NCI-H1694 treated with DMSO at 0.1 percent for 48 hours (cell line): ENCODE measurements around the gene PGR.
"Not testable (repeated sequence)": the region's sequence is repeated elsewhere in the genome, so short reads cannot be mapped to it uniquely, and the experiment has no call there.

ENCODE experiments used
- DNase-seq: peaks from one replicate; lab custom pipeline; 2025; lab: John Stamatoyannopoulos, UW

The PGR gene

DNA sequence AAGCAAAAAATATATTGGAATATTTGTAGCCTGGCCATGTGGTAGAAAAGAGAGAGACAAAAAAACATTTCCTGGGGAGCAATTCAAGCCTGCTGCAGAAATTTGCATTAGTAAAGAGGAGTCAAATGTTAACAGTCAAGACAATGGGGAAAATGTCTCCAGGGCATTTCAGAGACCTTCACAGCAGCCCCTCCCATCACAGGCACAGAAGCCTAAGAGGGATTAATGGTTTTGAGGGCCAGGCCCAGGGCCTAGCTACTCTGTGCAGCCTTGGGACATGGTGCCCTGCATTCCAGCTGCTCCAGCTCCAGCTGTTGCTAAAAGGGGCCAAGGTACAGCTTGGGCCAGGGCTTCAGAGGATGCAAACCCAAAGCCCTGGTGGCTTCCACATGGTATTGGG is 46.8 kb downstream of the PGR start:
- DNase-seq = no peak

DNA sequence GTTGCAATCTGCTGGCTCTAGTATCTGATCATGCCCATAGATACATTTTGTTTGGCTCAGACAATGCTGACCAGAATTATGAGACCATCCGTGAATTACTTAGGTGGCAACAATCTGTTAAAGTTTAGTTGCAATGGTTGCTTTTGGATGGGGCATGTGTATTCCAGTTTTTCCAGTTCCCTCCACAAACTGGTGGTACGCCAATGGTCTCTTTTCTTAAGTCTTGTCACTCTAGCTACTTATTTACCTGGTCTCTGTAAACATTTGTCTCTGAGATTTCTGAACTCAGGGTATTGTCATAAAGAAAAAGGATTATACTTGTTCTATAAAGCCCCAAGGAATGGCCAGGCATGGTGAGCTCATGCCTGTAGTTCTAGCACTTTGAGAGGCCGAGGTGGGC is 65.9 kb downstream of the PGR start:
- no peak for DNase-seq

DNA sequence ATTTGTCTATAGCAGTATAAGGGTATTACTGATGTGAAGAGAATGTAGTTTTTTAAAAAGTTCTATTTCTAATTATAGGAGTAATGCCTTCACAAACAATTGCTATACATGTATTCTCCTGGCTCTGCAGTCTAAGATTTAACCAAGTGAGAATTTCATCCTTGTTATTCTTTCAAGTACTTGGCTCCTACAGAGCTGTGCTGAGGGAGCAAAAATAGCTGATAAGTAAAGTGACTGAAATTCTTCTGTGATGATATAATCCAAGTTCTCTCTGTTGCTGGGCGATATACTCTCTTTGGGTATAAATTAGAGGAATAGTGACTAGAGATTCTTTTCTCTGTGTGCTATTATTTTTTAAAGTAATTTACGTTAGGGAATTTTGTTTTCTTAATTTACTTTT is 68.0 kb downstream of the PGR start:
- DNase-seq = no peak

- DNase-seq = no peak
Measured at GRCh38 chr11:101059331-101059730, 70.3 kb downstream of the PGR start.

GRCh38 chr11:101053492-101053891 is 76.1 kb downstream of the PGR start:
- DNase-seq = no peak

DNA sequence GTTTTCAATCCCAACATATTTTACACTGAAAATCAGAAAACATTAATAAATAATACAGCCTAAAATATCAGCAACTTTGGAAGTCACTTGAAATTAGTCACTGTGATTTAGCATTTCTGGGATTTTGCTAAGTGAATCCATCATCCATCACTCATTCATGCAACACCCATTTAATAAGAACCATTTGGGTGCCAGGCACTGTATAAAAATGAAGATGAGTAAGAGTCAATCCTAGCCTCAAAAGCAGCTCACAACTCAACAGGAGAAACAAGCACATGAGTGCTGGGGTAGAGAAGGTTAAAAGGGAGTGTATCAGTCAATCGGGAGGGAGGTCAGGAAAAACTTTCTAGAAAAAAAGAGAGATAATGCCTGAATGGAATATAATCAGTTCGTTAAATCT is 77.9 kb downstream of the PGR start:
- no peak for DNase-seq

DNA sequence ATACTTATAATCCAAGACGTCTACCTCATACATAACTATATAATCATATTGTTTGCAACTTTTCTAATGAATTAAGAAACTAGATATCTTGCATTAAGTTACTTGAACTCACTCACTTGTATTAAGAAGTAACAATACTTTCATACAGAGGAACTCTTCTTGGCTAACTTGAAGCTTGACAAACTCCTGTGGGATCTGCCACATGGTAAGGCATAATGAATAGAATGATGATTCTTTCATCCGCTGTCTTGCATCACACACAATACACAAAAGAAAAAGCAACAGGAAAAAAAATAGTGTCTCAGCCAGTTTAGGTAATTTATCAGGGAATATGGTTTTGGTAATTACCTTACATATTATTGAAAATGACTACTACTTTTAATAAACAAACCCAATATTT is 79.8 kb downstream of the PGR start:
- DNase-seq = no peak

DNA sequence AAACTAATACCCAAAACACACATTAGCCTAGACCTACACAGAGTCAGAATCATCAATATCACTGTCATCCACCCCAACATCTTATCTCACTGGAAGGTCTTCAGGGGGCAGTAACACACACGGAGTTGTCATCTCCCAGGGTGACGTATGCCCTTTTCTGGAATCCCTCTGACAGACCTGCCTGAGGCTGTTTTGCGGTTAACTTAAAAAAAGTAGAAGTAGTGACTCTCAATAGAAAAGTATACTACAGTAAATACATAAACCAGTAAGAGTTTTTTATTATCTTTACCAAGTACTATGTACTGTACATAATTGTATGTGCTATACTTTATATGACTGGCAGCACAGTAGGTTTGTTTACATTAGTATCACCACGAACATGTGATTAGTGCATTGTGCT is 80.5 kb downstream of the PGR start:
- DNase-seq = no peak

DNA sequence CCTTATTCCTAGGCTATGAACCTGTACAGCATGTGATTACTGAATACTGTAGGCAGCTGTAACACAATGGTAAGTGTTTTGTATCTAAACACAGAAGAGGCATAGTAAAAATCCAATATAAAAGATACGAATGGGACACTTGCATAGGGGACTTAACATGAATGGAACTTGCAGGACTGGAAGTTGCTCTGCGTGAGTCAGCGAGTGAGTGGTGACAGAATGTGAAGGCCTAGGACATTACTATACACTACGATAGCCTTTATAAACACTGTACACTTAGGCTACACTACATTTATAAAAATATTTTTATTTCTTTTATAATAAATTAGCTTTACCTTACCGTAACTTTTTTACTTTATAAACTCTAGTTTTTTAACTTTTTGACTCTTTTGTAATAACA is 81.1 kb downstream of the PGR start:
- DNase-seq = no peak

DNA sequence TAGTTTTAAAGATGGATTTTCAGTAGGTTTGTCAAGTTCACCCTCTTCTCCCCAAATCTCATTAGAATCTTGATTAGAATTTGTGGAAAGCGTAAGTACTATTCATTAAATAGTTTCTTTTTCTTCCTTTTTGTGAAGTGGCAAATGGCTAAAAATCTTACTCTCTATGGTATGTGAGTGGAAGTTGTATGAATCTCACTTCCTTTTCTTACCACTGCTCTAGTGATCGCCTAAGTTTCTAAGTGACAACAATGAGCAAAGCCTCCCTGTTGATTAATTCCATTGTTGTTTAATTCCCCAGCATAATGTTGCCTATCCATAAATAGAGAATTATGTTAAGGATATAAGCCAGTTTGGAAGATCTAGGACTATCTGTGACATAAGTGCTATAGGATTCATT is 82.7 kb downstream of the PGR start:
- no peak for DNase-seq

- DNase-seq = no peak
Measured at GRCh38 chr11:101045415-101045814, 84.2 kb downstream of the PGR start.

DNA sequence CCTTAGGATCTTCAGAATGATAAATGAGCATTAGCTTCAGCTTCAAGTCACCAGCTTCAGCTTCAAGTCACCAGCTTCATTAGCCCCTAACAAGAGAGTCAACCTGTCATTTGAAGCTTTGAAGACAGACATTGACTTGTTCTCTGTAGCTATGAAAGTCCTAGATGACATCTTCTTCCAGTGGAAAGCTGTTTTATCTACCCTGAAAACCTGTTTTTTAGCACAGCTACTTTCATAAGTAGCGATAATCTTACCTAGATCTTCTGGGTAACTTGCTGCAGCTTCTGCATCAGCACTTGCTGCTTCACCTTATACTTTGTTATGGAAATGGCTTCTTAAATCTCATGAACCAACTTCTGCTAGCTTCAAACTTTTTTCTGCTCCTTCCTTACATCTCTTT is 85.7 kb downstream of the PGR start:
- no peak for DNase-seq

GRCh38 chr11:101035872-101036271 is 93.7 kb downstream of the PGR start:
- DNase-seq = no peak

DNA sequence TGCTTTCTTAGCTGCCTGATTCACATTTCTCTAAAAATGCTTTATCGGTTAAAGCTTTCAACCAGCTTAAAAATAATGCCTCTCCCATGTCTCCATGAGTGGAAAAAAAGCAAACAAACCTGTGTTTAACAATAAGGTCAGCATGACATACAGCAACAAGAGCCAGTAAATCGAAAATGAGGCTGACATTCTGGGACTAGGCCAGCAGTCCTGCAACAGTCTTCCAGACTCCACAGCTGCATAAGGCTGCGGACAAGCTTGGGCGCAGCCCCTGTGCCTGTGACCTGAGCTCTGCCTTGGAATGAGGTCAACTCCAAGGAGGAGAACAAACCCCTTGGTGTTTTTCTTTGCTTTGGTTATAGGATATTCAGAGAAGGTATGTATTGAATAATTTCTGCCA is 95.5 kb downstream of the PGR start:
- no peak for DNase-seq

DNA sequence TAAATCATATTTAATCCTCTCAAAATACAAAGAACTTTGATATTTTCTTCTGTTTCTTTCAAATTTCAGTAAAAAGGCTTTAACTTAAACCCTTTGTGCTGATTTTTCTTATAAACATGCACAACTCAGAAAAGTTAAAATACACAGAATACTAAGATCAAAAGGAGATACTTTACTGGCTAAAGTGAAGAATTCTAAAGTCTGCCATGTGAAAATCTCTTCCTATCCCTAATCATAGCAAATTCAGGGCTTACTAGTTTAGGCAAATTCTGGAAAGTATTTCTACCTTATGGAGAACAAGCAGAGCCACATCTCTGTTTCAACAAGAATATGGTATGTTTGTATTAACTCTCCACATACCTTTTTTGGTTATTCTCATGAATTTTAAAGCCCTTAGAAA is 96.6 kb downstream of the PGR start:
- DNase-seq = no peak

- DNase-seq = no peak
Measured at GRCh38 chr11:101031713-101032112, 97.9 kb downstream of the PGR start.

DNA sequence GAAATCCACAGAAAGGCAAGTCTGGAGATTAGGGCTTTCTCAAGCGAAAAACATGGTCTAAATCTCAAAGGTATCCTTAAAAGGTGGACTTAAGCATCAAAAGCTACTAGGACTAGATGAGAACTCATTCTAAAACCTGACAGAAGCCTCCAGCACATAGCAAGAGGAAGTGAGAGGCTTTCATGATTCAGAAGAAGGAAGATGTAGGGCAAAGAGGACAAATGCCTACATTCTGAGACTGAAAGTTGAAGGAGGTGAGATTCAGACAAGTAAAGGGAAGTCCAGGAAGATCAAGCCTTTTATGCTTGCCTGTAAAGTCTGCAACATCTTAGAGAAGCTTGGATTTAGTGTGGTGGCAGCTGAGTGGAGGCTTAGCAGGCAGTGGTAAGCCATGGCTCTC is 98.9 kb downstream of the PGR start:
- DNase-seq = no peak

DNA sequence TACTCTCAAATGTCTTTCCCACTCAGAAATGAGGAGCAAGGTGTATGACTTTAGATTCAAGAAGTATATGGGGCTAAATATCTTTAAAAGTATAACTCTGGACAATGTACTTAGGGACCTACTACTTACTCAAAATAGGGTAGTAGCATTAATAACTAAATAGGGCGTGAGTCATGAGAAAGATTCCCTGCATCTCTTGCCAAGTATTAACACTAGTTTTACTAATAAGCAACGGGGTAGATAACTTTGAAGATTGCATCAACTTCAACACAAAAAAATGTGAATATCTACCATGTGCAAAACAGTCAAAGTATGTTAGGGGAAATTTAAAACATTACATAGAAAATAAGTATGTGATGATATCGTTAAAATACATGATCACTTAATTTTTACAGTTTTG is 99.6 kb downstream of the PGR start:
- DNase-seq = no peak

- no peak for DNase-seq
Measured at GRCh38 chr11:101028644-101029043, 101.0 kb downstream of the PGR start.

GRCh38 chr11:101022256-101022655 is 107.4 kb downstream of the PGR start:
- DNase-seq = no peak

DNA sequence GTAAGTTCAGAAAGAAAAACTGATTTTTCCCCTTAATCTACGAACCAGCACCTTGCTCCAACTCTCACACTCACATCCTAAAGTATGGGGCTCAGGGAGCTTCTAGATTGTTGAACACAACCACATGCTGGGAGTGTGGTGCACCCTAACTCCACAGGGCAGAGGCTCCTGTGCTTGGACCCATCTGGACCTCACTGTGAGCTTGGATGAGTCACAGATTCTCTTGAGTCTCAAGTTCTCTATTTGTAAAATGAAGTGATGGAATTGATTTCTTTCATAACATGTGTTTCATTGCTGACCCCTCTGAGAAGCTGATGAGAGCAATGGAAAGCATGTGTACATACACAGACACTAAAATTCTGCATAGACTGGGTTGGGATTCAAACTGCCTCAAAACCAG is 109.7 kb downstream of the PGR start:
- DNase-seq = no peak

- DNase-seq = no peak
Measured at GRCh38 chr11:101014600-101015285, 114.9 kb downstream of the PGR start.

GRCh38 chr11:101013702-101014101 is 115.9 kb downstream of the PGR start:
- DNase-seq = not testable (repeated sequence)

GRCh38 chr11:101011881-101012280 is 117.7 kb downstream of the PGR start:
- DNase-seq = no peak

DNA sequence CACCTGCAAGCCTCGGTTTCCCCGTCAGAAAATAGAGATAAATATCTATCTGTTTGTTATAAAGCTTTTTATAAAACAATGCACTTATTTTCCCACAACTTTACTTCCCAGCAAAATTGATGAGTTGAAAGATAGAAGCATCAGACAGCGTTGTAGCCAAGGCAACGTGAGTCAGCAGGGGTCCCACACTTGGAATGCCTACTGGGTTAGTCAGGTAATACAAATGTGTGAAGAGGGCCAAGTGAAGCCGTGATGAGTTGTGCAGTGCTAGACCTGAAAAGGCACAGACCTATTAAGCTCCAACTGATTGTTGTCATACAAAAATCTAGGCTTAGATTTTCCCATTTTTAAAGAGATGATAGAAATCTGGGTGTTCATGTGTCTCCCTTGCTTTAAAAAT is 118.7 kb downstream of the PGR start:
- DNase-seq = no peak
